ENCODE measurements around the gene RPSA.
"Not testable (repeated sequence)": the region's sequence is repeated elsewhere in the genome, so short reads cannot be mapped to it uniquely, and the experiment has no call there.

The RPSA gene

GRCh38 chr3:39406368-39407258, at the start of gene RPSA:
TSS of gene RPSA (plus strand) at chr3:39406720. CDS start at chr3:39407654, 934 bp downstream.
- peak; percentile 74 for DNase-seq

DNA sequence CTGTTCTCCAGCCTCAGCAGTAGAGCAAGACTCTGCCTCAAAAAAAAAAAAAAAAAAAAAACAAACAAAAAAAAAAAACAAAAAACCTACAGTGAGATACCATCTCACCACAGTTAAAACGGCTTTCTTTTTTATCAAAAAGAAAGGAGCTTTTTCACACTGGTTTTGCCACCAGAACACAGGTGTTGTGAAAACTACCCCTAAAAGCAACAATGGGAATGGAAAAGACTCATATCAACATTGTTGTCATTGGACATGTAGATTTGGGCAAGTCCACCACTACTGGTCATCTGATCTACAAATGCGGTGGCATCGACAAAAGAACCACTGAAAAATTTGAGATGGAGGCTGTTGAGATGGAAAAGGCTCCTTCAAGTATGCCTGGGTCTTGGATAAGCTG, 48.2 kb upstream of the RPSA start:
- no peak for DNase-seq

DNA sequence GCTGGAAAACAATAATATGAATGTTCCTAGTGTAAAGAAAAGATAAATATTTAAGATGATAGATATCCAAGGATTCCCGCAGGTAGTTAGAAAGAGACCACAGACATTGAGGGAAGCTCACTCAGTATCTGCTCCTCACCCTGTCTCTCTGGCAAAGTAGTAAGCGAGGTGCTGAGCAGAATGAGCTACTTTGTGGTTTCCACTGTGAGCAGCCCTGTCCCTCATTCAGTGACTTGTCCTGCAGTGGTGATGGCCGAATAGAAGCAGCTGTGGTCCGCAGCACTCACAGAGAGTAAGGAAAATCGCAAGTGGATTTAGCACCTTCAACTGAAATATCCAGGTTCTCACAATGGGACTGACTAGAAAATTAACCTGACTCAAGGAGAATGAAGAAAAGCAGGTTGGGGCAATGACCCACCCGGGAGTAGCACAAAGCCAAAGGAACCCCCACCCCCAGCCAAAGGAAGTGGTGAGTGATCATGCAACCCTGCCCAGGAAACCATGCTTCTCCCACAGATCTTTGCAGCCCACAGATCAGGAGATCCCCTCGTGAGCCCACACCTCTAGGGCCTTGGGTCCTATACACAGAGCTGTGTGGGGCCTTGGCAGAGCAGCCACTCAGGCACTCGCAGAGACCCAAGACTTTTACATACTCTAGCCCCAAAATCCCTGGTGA, 45.1 kb upstream of the RPSA start:
- no peak for DNase-seq

- no peak for DNase-seq
Observed at GRCh38 chr3:39362192-39362591, 44.3 kb upstream of the RPSA start.

DNA sequence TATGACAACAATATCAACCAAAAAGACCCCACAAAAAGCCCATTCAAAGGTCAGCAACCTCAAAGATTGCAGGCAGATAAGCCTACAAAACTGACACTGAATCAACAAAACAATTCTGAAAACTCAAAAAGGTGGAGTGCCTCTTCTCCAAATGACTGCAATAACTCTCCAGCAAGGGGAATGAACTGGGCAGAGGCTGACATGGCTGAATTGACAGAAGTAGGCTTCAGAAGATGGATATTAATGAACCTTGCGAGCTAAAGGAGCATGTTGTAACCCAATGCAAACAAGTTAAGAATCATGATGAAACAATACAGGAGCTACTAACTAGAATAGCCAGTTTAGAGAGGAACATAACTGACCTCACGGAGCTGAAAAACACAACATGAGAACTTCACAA, 43.7 kb upstream of the RPSA start:
- no peak for DNase-seq

DNA sequence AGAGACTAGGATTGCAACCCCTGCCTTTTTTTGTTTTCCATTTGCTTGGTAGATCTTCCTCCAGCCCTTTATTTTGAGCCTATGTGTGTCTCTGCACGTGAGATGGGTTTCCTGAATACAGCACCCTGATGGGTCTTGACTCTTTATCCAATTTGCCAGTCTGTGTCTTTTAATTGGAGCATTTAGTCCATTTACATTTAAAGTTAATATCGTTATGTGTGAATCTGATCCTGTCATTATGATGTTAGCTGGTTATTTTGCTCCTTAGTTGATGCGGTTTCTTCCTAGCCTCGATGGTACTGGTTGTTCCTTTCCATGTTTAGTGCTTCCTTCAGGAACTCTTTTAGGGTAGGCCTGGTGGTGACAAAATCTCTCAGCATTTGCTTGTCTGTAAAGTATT, 36.1 kb upstream of the RPSA start:
- DNase-seq: not testable (repeated sequence)

DNA sequence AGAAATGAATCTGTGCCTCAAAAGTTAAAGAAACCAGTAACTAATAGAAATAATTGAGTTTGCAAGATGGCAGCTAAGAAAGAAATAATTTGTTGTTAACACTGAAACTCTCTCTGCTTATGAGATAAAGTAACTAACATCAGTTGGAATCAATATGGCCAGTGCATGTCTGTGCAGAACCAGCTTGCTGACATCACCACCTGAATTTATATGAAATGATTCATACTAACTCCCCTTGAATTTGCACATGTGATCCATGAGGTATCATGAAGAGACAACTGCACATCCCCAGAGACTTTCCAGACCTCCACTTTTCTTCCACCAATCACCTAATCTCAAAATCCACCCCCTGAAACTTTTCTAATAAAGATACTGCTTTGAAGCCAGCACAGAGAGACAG, 33.7 kb upstream of the RPSA start:
- no peak for DNase-seq

DNA sequence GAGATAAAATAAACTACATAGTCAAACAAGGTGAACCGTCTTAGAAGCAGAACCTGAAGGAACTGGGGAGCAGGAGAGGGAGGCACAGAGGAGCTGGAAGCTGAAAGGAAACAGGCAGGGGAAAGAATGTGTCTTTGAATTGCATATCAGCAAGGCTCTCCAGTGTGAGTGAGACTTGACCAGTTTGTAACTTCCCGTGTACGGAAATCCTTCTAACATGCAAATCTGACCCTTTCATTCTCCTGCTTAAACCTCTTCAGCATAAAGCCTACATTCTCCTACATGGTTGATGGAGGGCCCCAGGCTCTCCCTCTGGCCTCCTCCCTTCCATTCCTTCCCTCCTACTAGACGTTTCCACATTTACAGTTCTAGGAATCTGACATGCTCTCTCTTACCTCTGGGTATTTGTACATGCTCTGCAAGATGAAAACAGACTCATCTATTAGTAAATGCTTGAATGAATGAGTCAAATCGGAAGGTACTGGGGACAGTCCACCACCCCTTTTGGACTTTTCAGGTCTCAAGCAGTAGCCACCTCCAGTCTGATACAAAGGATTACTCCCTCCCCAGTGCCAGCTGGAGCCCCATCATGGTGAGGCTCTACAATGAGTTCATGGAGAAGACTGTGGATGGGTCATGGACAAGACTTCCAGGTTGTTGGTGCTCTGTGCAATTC, 29.4 kb upstream of the RPSA start:
- DNase-seq: no peak

DNA sequence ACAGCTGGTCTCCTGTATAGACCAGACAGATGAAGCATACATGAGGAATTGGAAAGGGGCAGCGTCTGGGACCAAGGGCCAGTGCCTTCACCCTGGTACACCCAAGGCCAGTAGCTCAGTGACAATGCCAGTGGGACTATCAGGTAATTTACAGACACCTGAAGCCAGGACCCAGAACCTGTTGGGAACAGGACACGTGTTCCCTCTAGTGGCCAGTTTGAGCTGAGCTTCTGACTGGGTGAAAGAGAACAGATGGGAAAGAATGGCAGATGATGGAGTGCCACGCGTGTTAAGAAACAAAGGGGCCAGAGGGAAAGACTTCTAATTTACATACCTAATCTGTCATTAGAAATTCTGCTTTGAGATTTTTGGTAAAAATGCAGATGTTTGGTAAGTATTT, 28.4 kb upstream of the RPSA start:
- DNase-seq: no peak

DNA sequence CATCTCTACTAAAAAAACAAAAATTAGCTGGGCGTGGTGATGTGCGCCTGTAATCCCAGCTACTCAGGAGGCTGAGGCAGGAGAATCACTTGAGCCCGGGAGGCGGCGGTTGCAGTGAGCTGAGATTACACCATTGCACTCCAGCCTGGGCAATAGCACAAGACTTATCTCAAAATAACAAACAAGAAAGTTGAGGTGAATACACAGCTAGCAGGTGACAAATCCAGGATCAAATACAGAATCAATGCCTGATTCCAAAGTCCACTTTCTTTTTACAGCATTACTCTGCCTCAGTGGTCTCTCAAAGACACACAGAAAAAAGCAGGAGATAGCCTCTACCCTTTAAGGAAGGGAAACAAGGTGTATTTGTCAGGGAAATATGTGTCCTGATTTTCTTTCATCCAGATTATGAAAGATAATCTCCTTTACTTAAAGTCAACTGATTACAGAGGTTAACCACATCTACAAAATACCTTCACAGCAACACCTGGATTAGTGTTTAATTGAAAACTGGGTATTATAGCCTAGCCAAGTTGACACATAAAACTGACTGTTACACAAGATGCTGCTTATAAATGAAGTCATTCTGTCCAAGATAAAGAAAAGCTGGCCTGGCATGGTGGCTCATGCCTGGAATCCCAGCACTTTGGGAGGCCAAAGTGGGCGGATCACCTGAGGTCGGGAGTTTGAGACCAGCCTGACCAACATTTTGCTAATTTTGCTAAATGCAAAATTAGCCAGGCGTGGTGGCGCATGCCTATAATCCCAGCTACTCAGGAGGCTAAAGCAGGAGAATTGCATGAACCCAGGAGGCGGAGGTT, 27.4 kb upstream of the RPSA start:
- DNase-seq: no peak

DNA sequence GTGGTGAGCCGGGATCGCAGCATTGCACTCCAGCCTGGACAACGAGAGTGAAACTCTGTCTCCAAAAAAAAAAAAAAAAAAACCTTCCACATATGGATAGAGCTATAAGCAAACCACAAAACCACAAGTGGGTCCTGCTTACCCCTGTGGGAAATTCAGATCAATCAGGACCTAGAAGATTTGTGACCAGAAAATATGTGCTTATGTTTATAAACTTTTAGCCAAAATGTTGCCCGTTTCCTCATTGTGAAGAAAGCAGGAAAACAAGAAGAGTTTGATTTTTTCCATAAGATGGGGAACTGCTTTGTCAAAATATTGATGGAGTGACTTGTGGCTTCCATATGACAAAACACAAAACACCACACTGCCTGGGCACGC, 26.8 kb upstream of the RPSA start:
- DNase-seq: no peak

- DNase-seq: no peak
Observed at GRCh38 chr3:39381432-39381831, 25.1 kb upstream of the RPSA start.

- no peak for DNase-seq
Observed at GRCh38 chr3:39383045-39383880, 23.3 kb upstream of the RPSA start, which contains the start of gene SLC25A38. TSS of gene SLC25A38 (plus strand) at chr3:39383370. CDS start at chr3:39383725, 355 bp downstream.

DNA sequence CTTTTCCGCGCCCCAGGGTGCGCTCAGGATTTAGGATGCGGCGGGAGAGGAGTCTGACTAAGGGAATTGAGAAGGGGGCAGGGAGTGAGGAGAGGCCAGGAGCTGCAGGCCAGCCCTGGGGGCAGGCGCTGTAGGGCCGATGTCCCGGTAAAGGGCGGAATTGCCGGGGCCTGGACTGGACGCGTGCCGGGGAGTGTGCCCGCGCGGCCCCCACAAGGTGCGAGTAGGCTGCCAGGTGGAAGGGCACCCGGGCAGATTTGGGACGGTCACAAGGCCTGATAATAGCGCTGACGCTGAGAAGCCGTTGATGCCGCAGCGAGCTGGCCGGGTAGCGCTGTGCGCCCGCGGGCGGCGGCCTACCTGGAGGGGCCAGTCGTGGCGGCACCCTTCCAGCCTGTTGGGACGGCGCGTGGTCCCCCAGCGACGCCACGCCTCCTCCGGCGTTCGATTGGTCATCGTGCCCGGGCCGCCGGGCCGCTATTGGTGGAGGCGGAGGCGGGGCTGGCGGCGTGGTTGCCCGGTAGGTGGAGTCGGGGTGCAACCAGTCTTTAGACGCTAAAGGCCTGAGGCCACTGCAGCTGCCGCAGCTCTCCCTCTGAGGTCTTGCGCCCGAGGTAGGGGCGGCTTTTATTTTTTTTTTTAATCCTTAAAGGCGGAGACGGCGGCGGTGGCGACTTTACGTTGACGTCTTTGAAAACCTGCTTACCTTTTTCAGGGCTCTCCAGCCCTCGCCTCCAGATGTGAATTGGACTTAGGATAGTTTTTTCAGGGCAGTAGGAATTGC, 22.4 kb upstream of the RPSA start:
- DNase-seq: no peak

- no peak for DNase-seq
Observed at GRCh38 chr3:39384665-39385000, 21.9 kb upstream of the RPSA start.

DNA sequence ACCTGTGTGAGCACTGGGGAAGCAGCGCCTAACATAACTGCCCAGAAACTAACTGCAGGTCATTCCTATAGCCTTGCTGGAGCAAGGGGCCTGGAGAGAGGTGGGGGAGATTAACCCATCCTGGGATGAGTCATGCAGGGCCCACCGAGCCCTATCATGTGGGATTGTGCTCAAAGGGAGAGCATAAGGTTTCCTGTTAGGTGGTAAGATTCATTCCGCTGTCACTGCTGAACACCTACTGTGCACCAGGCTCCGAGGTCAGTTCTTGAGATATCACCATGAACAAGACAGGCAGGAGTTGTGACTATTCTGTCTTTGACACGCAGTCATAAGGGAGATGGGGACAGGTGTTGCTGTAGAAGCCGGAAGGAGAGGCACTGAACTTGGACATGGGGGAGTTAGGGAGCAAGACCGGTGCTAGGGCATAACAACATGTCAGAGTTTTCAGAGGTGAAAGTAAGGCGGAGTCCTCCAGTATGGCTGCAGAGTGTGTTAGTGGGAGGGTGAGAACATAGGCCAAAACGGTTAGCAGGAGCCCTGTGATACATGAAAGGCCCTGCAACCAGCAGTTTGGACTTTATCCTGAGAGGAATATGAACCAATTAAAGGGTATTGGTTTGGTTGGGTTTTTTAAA, 20.9 kb upstream of the RPSA start:
- DNase-seq: no peak

DNA sequence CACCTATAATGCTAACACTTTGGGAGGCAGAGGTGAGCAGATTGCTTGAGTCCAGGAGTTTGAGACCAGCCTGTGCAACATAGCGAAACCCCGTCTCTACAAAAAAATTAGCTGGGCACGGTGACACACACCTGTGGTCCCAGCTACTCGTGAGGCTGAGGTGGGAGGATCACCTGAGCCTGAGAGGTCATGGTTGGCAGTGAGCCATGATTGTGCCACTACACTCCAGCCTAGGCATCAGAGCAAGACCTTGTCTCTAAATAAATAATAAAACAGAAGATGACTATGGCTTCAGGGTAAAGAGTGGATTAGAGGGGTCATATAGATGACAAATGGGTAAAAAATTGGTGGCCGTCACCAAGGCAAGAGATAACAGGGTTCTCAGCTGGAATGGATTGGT, 20.2 kb upstream of the RPSA start:
- DNase-seq: no peak

DNA sequence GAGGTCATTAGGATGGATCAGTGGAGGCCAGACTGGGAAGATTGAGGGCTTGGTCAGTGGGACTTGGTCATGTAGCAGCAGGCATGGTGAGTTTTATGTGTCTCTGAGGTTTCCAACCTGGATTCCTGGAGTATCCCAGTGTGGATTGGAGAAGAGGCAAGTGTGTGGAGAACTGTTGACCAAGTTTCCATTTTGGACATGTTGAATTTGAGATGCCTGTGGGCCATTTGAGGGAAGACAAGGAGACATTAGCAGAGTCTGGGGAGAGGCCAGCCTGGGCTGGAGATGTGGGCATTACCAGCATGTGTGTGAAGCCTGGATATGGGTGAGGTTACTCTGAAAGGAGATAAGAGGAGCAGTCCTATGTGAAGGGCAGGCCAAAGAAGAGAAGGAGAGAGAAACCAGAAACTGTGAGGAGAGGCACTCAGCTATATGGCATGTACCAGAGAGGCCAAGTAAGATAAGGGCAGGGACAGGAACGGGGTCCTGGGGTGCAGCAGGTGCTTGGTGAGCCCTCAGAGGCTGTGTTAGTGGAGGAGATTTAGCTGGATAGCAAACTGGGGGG, 19.0 kb upstream of the RPSA start:
- DNase-seq: no peak

- DNase-seq: no peak
Observed at GRCh38 chr3:39388153-39388552, 18.4 kb upstream of the RPSA start.

GRCh38 chr3:39388741-39389248, 17.7 kb upstream of the RPSA start:
- no peak for DNase-seq

Data from cortex of kidney (tissue), 1 donor.